SIG-M5 (cell line): ENCODE results near the gene CARS2.
"Not testable (repeated sequence)": the region's sequence is repeated elsewhere in the genome, so short reads cannot be mapped to it uniquely, and the experiment has no call there.

Experiments
- DNase-seq: peaks from one replicate; lab custom pipeline; 2025; lab: John Stamatoyannopoulos, UW

The CARS2 gene, protein sequence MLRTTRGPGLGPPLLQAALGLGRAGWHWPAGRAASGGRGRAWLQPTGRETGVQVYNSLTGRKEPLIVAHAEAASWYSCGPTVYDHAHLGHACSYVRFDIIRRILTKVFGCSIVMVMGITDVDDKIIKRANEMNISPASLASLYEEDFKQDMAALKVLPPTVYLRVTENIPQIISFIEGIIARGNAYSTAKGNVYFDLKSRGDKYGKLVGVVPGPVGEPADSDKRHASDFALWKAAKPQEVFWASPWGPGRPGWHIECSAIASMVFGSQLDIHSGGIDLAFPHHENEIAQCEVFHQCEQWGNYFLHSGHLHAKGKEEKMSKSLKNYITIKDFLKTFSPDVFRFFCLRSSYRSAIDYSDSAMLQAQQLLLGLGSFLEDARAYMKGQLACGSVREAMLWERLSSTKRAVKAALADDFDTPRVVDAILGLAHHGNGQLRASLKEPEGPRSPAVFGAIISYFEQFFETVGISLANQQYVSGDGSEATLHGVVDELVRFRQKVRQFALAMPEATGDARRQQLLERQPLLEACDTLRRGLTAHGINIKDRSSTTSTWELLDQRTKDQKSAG

GRCh38 chr13:110705826-110706569 is at the start of gene CARS2:
Gene CARS2 (minus strand): TSS chr13:110706116. CDS start chr13:110706093, 23 bp downstream.
- peak; percentile 88 for DNase-seq

- no peak for DNase-seq
Observed at GRCh38 chr13:110748271-110748670, 42.4 kb upstream of the CARS2 start.

- DNase-seq: no peak
Observed at GRCh38 chr13:110746438-110746837, 40.5 kb upstream of the CARS2 start.

DNA sequence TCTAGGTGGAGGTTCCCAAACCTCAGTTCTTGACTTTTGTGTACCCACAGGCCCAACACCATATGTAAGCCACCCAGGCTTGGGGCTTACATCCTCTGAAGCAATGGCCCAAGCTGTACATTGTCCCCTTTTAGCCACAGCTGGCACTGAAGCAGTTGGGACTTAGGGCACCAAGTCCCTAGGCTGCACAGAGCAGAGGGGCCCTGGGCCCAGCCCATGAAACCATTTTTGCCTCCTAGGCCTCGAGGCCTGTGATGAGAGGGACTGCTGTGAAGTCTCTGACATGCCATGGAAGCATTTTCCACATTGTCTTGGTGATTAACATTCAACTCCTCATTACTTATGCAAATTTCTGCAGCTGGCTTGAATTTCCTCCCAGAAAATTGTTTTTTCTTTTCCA is 37.8 kb upstream of the CARS2 start:
- no peak for DNase-seq

DNA sequence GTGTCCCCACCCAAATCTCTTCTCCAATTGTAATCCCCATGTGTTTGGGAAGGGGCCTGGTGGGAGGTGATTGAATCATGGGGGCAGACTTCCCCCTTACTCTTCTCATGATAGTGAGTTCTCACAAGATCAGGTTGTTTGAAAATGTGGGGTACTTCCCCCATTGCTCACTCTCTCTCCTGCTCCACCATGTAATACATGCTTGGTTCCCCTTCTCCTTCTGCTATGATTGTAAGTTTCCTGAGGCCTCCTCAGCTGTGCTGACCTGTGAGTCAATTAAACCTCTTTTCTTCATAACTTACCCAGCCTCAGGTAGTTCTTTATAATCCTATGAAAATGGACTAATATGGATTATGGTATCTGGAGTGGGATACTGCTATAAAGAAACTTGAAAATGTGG is 31.6 kb upstream of the CARS2 start:
- no peak for DNase-seq

- no peak for DNase-seq
Observed at GRCh38 chr13:110734561-110734960, 28.6 kb upstream of the CARS2 start.

GRCh38 chr13:110731072-110731471 is 25.2 kb upstream of the CARS2 start:
- DNase-seq: no peak

GRCh38 chr13:110726726-110727125 is 20.8 kb upstream of the CARS2 start:
- DNase-seq: no peak

GRCh38 chr13:110726153-110726552 is 20.2 kb upstream of the CARS2 start:
- not testable (repeated sequence) for DNase-seq

DNA sequence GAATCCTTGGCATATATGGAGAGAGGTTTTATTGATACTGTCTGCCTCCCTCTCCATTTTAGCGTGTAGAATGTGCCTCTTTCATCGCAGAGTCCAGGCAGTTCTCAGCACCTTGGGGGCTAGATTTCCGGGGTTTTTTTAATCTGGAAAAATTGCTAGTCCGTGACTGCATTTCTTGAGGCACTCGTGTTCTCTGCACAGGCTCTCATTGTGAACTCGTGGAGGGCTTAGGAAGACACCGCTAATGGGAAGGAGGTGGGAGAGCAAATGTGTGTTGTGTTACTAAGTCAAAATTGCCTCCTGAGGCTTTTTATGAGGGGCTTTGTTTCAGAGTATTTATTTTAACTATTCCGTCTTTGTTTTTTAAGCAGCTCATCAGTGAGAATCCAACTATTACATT is 17.7 kb upstream of the CARS2 start:
- DNase-seq: no peak

DNA sequence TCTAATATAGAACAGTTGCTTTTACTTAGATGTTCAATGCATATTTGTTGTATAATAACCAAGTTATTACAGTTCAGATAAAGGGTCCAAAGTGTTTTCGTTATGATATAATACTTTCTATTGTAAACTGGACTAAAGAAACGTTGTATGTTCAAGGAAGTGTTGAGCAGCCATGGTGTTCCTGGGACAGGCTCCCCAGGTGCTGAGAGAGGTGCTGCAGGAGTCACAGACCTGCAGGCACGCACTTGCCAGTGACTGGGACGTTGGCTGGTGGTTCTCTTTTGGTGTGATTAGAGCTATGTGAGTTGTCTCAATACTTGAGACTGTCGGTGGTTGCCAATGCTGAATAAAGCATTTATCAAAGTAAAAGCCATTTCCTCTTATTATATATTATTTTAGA is 17.1 kb upstream of the CARS2 start:
- no peak for DNase-seq

DNA sequence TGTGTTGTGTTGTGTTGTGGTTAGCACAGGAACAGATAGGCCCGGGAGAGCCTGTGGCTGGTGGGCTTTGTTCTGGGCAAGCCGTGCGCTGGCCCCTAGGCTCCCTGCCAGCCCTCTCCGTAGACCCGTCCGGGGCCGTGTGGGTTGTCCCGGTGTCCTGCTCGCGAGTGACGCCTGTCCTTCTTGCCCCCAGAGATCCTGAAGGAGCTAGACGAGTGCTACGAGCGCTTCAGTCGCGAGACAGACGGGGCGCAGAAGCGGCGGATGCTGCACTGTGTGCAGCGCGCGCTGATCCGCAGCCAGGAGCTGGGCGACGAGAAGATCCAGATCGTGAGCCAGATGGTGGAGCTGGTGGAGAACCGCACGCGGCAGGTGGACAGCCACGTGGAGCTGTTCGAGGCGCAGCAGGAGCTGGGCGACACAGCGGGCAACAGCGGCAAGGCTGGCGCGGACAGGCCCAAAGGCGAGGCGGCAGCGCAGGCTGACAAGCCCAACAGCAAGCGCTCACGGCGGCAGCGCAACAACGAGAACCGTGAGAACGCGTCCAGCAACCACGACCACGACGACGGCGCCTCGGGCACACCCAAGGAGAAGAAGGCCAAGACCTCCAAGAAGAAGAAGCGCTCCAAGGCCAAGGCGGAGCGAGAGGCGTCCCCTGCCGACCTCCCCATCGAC is 13.3 kb upstream of the CARS2 start:
- no peak for DNase-seq

DNA sequence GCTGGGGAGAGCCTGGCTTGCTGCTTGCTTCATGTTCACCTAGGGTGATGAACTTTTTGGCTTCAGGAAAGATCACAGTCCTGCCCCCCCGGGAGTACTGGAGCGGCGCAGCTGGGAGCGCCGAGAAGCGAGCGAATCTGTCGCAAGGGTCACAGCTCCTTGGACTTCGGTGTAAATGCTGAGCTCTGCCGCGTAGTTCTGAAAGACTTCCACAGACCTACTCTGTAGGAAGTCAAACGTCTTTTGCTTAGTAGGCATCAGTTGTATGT is 10.3 kb upstream of the CARS2 start:
- no peak for DNase-seq

DNA sequence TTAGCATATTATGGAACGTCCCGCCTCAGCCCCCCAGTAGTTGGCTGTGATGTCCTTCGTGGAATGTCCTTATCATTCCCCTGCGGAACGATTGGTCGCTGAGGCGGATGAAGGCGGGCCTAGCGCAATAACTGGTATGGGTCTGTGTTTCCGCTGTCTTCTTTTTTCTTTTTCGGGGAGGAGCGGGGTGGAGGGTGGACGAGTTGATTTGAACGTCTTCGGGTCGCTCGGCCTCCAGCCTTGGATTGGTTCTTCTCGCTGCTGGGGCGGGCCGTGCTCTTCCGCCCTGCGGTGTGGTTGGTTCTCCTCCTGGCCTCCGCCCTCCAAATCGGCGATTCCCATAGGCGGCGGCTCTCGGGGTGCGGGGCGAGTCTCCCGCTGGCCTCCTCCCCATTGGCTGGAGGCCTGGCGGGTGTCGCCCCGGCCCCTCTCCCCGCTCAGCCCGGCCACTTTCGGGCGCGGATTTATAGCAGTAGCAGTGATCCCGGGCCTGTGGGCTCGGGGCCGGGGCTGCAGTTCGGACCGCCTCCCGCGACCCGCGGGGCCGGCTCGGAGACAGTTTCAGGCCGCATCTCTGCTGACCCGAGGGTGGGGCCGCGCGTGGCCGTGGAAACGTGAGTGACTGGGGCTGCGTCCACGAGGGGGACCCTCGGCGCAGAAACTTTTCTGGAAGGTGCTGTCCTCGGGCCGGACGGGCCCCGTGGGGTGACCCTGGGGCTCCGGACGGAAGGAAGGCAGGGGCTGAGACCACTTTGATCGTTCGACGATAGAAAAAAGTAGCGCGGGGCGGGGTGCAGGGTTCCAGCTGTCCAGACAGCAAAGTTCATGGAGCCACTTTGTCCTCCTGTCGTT is 9.7 kb upstream of the CARS2 start:
- peak; percentile 100 for DNase-seq

- no peak for DNase-seq
Observed at GRCh38 chr13:110714797-110715394, 9.0 kb upstream of the CARS2 start.

- no peak for DNase-seq
Observed at GRCh38 chr13:110713981-110714796, 8.3 kb upstream of the CARS2 start.

DNA sequence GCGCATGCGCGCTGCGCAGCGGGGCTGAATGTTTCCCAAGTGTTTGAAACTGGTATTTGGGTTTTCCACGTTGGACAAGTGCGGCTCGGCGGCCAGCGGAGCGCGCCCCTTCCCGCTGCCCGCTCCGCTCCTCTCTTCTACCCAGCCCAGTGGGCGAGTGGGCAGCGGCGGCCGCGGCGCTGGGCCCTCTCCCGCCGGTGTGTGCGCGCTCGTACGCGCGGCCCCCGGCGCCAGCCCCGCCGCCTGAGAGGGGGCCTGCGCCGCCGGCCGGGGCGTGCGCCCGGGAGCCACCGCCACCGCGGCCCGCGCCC is 7.7 kb upstream of the CARS2 start, which contains the start of gene ING1:
Gene ING1 (plus strand): TSS at position 59 of the 311 bp plus-strand sequence. CDS start 450 bp downstream, outside the sequence.
- no peak for DNase-seq

- DNase-seq: peak; percentile 99
Observed at GRCh38 chr13:110712849-110713641, 7.1 kb upstream of the CARS2 start.

DNA sequence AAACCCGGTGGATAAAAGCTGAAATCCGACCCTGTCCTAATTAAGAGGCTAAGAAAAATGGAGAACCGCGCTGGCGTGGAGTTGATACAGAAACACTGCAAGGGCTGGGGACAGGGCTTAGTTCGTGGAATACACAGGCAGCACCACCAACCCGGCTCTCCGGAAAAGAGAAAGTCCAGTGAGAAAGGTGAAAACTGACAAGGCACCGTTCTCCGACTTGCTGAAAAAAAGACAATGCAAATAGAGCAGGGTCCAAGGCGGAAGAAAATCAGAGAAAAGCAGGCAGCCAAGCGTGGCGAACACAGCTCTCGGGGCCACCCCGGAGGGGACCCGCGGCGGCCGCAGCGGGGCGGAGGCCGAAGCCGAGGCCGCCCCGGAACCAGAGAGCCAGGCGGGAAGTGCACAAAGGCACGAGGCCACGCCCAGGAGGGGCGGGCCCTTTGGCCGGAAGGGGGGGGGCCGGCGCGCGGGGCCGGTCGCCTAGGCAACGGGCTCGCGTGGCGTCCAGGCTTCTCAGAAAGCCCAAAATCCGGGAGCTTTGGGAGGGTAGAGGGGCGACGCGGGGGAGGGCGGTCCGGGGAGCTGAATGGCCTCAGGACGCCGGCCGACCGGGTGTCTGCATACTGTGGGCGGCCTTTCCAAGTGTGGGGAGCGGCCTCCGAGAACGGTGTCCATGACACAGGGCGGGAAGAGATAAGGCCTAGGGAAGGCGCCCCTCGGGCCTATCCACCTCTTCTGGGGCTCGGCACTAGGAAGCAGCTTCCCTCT is 6.3 kb upstream of the CARS2 start:
- DNase-seq: peak; percentile 68
